IMR-90 (cell line): Measurements from ENCODE around the gene TGIF2LY. TPM values are rescaled to one million over a fixed set of nuclear protein-coding genes. Genes with fewer than 3 reads are reported as not detected.
"Not testable (repeated sequence)": the region's sequence is repeated elsewhere in the genome, so short reads cannot be mapped to it uniquely, and the experiment has no call there.

Experiments
- ATAC-seq: fragments of 200-7000 bp; cut with Tn5 transposase; 2 replicates; pipeline ENCODE4 v1.9.1; 2020; ENCODE audit warnings: low read depth, mild to moderate bottlenecking, moderate library complexity
- Bru-seq: library from RNA; stranded (reverse); fragments of 400-500 nt; gene quantifications from one replicate; lab custom pipeline; 2021; lab: Mats Ljungman, UMichigan
- BruChase-seq, 2 experiments: library from RNA; stranded (reverse); fragments of 400-500 nt; gene quantifications; one replicate each; lab custom pipeline; 2021; lab: Mats Ljungman, UMichigan
- BruUV-seq: library from RNA; stranded (reverse); fragments of 400-500 nt; replicated peaks from 2 replicates; lab custom pipeline; 2021; lab: Mats Ljungman, UMichigan
- CTCF ChIA-PET: fragments of 300-600 bp; formaldehyde crosslinking; extraction: SDS; loops from one replicate; lab custom pipeline; 2021; ENCODE audit warnings: antibody characterized with exemption; lab: Yijun Ruan, JAX
- POLR2A ChIA-PET: fragments of 300-600 bp; sonication (Branson Sonifier 250); formaldehyde crosslinking; loops from one replicate; lab custom pipeline; 2022; ENCODE audit warnings: antibody characterized with exemption; ENCODE audit not compliant: unreplicated experiment; lab: Charles Lee
- DNase-seq: peaks from one replicate; pipeline ENCODE4 v3.0.0; 2013
- H2AFZ ChIP-seq: replicated peaks from 2 replicates; pipeline ENCODE3; 2013; ENCODE audit warnings: low read length, mild to moderate bottlenecking; ENCODE audit not compliant: poor library complexity
- H2AK5ac ChIP-seq: 2 replicates; pipeline ENCODE4 v1.6.1; 2013; ENCODE audit warnings: low read depth, low read length, inconsistent platforms
- H2AK9ac ChIP-seq: replicated peaks from 2 replicates; pipeline ENCODE3; 2013; ENCODE audit warnings: mild to moderate bottlenecking, low read depth, low read length, moderate library complexity; ENCODE audit not compliant: poor library complexity
- H2BK120ac ChIP-seq: 2 replicates; pipeline ENCODE4 v1.6.1; 2013; ENCODE audit warnings: low read depth, low read length, inconsistent platforms
- H2BK15ac ChIP-seq: 3 replicates; pipeline ENCODE4 v1.6.1; 2013; ENCODE audit warnings: low read depth, low read length, inconsistent platforms
- H2BK20ac ChIP-seq: 2 replicates; pipeline ENCODE4 v1.6.1; 2013; ENCODE audit warnings: low read depth, mild to moderate bottlenecking, inconsistent platforms, low read length, moderate library complexity
- H2BK5ac ChIP-seq: 2 replicates; pipeline ENCODE4 v1.6.1; 2013; ENCODE audit warnings: mild to moderate bottlenecking, low read depth, low read length, inconsistent platforms; ENCODE audit not compliant: poor library complexity, severe bottlenecking
- H3K14ac ChIP-seq: replicated peaks from 2 replicates; pipeline ENCODE4 v1.6.1; 2013; ENCODE audit warnings: low read depth, low read length, inconsistent platforms
- H3K18ac ChIP-seq: 2 replicates; pipeline ENCODE4 v1.6.1; 2013; ENCODE audit warnings: low read depth, low read length, control low read depth
- H3K23ac ChIP-seq: 2 replicates; pipeline ENCODE4 v1.6.1; 2013; ENCODE audit warnings: low read depth, low read length, inconsistent platforms
- H3K27ac ChIP-seq: 2 replicates; pipeline ENCODE4 v1.5.1; 2013; ENCODE audit warnings: mild to moderate bottlenecking, control low read depth, low read length; ENCODE audit not compliant: insufficient read depth
- H3K27me3 ChIP-seq: 2 replicates; pipeline ENCODE4 v1.6.1; 2013; ENCODE audit warnings: low read length; ENCODE audit not compliant: control insufficient read depth, insufficient read depth
- H3K36me3 ChIP-seq: 2 replicates; pipeline ENCODE4 v1.6.1; 2013; ENCODE audit warnings: low read length, mixed read lengths; ENCODE audit not compliant: control insufficient read depth, insufficient read depth
- H3K4ac ChIP-seq: 2 replicates; pipeline ENCODE4 v1.6.1; 2013; ENCODE audit warnings: low read depth, low read length, inconsistent platforms
- H3K4me1 ChIP-seq: 2 replicates; pipeline ENCODE4 v1.6.1; 2013; ENCODE audit warnings: low read length, mixed read lengths; ENCODE audit not compliant: control insufficient read depth, insufficient read depth
- H3K4me2 ChIP-seq: 2 replicates; pipeline ENCODE4 v1.6.1; 2013; ENCODE audit warnings: low read depth, mild to moderate bottlenecking, control low read depth, low read length, moderate library complexity
- H3K4me3 ChIP-seq: 2 replicates; pipeline ENCODE4 v1.5.1; 2013; ENCODE audit warnings: low read depth, mild to moderate bottlenecking, control low read depth, low read length, moderate library complexity; ENCODE audit not compliant: insufficient read depth
- H3K56ac ChIP-seq: 2 replicates; pipeline ENCODE4 v1.6.1; 2013; ENCODE audit warnings: low read length, inconsistent platforms; ENCODE audit not compliant: insufficient read depth; ENCODE audit errors: extremely low read depth
- H3K79me1 ChIP-seq, 2 experiments: 2 replicates each; pipeline ENCODE4 v1.6.1; 2013; ENCODE audit warnings: low read length in 2 of 2, inconsistent platforms in 1 of 2, low read depth in 1 of 2
- H3K9ac ChIP-seq: 2 replicates; pipeline ENCODE4 v1.6.1; 2013; ENCODE audit warnings: low read depth, low read length, control low read depth
- H3K9me1 ChIP-seq: 2 replicates; pipeline ENCODE4 v1.6.1; 2013; ENCODE audit warnings: low read length, inconsistent platforms; ENCODE audit not compliant: insufficient read depth
- H3K9me3 ChIP-seq: 2 replicates; pipeline ENCODE4 v1.6.1; 2013; ENCODE audit warnings: low read length; ENCODE audit not compliant: control insufficient read depth, insufficient read depth
- H4K20me1 ChIP-seq: 2 replicates; pipeline ENCODE4 v1.6.1; 2013; ENCODE audit warnings: low read length, inconsistent platforms; ENCODE audit not compliant: insufficient read depth
- H4K5ac ChIP-seq: 2 replicates; pipeline ENCODE4 v1.6.1; 2013; ENCODE audit warnings: mild to moderate bottlenecking, low read depth, low read length, control low read depth
- H4K8ac ChIP-seq, 2 experiments: 2 replicates each; pipeline ENCODE4 v1.6.1; 2013; ENCODE audit warnings: low read depth in 2 of 2, low read length in 2 of 2, control low read depth in 1 of 2, inconsistent platforms in 1 of 2
- H4K91ac ChIP-seq: 2 replicates; pipeline ENCODE4 v1.6.1; 2013; ENCODE audit warnings: low read depth, low read length, inconsistent platforms; ENCODE audit not compliant: insufficient read depth
- WGBS, 2 experiments: methylation state at CpG; one replicate each; pipeline versions ENCODE4 v1.1.5 to v1.1.7; 2013; ENCODE audit warnings: missing lambda C conversion rate in 2 of 2; ENCODE audit not compliant: insufficient read length in 1 of 2; ENCODE audit errors: extremely low coverage in 2 of 2; 5-methylcytosine and 5-hydroxymethylcytosine counted together
- dilution Hi-C: fragments of 300-500 bp; cut with HindIII; formaldehyde crosslinking; loops from one replicate; pipeline ENCODE4 v1.14.3; 2018; ENCODE audit warnings: low sequenced_read_pairs; ENCODE audit not compliant: unreplicated experiment
- in situ Hi-C: fragments of 300-500 bp; cut with MboI; formaldehyde crosslinking; loops from 3 replicates; pipeline ENCODE4 v1.14.3; 2019; ENCODE audit warnings: low sequenced_read_pairs, inconsistent platforms, mixed read lengths
- intact Hi-C: fragments of 100-400 bp; cut with micrococcal nuclease; formaldehyde crosslinking; loops from 2 replicates; pipeline ENCODE4 v1.10.0; 2022
- long read RNA-seq: library from polyadenylated mRNA; unstranded; transcript quantifications from one replicate; pipeline ENCODE4 v2.0.0, GENCODE V29; 2021; ENCODE audit not compliant: unreplicated experiment
- microRNA-seq, 2 experiments: library from miRNA; stranded (forward) in 1 of 2; unstranded in 1 of 2; fragments of 10-50 nt in 1 of 2; fragments of <30 nt in 1 of 2; gene quantifications in 1 of 2; microRNA quantifications in 1 of 2; one replicate each; pipeline versions ENCODE3 to v1.1.0; 2013 to 2020; ENCODE audit not compliant: insufficient read depth in 1 of 2, insufficient read length in 1 of 2, unreplicated experiment in 1 of 2
- polyA plus RNA-seq, 3 experiments: library from polyadenylated mRNA; depleted of rRNA; stranded (reverse); fragments of >200 nt; gene quantifications; 2 replicates each; pipeline ENCODE4 v1.2.3, GENCODE V29; 2012; ENCODE audit warnings: low replicate concordance in 1 of 3
- small RNA-seq, 5 experiments: library from RNA; depleted of rRNA; stranded (forward); fragments of <200 nt; gene quantifications; one replicate each; pipeline ENCODE3, GENCODE V24; 2012
- total RNA-seq: library from RNA; depleted of rRNA; stranded (reverse); fragments of >200 nt; gene quantifications from 2 replicates; pipeline ENCODE4 v1.2.3, GENCODE V29; 2012; rRNA removed

Gene TGIF2LY
- not detected in 2 replicates for total RNA-seq
- polyA plus RNA-seq (2012; rRNA removed), result not detected in 2 replicates
- polyA plus RNA-seq (2012; cell fraction: cytosol; rRNA removed), result not detected in 2 replicates
- polyA plus RNA-seq (2012; cell fraction: nucleus; rRNA removed; ENCODE audit: low replicate concordance), result not detected in 2 replicates
- Bru-seq, nascent RNA, result not detected
- BruChase-seq, experiment 1, labeled RNA remaining after a 6-hour chase, result not detected
- not detected for BruChase-seq, experiment 2, labeled RNA remaining after a 2-hour chase
- long read RNA-seq, result 0 reads

- H3K9ac ChIP-seq, ATAC-seq, H3K79me1 ChIP-seq, H3K23ac ChIP-seq, H2BK20ac ChIP-seq, H3K4ac ChIP-seq, BruUV-seq, DNase-seq, H2AFZ ChIP-seq, H2BK15ac ChIP-seq, H3K14ac ChIP-seq, H3K4me1 ChIP-seq, dilution Hi-C loops, H3K36me3 ChIP-seq, H4K5ac ChIP-seq, H3K9me1 ChIP-seq, H2BK5ac ChIP-seq, H2AK9ac ChIP-seq, H4K8ac ChIP-seq, H3K27me3 ChIP-seq, POLR2A ChIA-PET, H3K9me3 ChIP-seq, H3K4me3 ChIP-seq, intact Hi-C loops, H2BK120ac ChIP-seq, H3K18ac ChIP-seq, CTCF ChIA-PET, H2AK5ac ChIP-seq, in situ Hi-C loops, H3K27ac ChIP-seq, H3K56ac ChIP-seq, H4K20me1 ChIP-seq, H3K4me2 ChIP-seq, H4K91ac ChIP-seq: not testable (repeated sequence)
- WGBS, 2 experiments, result no CpG with 5 or more reads among the region's 9 CpGs
Measured at GRCh38 chrY:3578767-3579166, at the start of gene TGIF2LY. TGIF2LY (plus strand) TSS chrY:3579067; CDS start chrY:3579245, 178 bp downstream.

Small RNA genes within 50 kb of the gene (microRNA-seq; reads per million reads assigned to microRNA genes)
- gene PRRC2CP1 (ENCODE audit: insufficient read depth, insufficient read length), result not detected

Small RNA genes within 50 kb of the gene (small RNA-seq; reads per million reads assigned to genes)
- 0 reads per million in 5 experiments for gene PRRC2CP1
